Lower leg skin (tissue), 4 donors: ENCODE measurements around the gene CLIC4. TPM values are rescaled to one million over a fixed set of nuclear protein-coding genes. Genes with fewer than 3 reads are reported as not detected.
A peak's percentile ranks its signal among the peaks of the same experiment; 100 is the strongest.
"Not testable (repeated sequence)": the region's sequence is repeated elsewhere in the genome, so short reads cannot be mapped to it uniquely, and the experiment has no call there.

Experiments used
- DNase-seq, 2 donors: peaks; one replicate each; pipeline ENCODE4 v3.0.0-alpha.2; 2019; ENCODE audit warnings: low spot score in 2 of 2
- H3K4me3 ChIP-seq: fragments of 200-600 bp; sonication (generic); 2 replicates; pipeline ENCODE4 v1.5.1; 2017; ENCODE audit warnings: mild to moderate bottlenecking, low read depth; ENCODE audit not compliant: poor library complexity, severe bottlenecking
- POLR2A ChIP-seq, 2 donors: fragments of 450-650 bp; IDR thresholded peaks; one replicate each; pipeline ENCODE4 v1.6.1; 2016 to 2017; ENCODE audit warnings: antibody characterized with exemption in 2 of 2, mild to moderate bottlenecking in 1 of 2, moderate library complexity in 1 of 2
- WGBS, 2 donors: methylation state at CpG; one replicate each; pipeline ENCODE4 v1.1.5; 2018; 5-methylcytosine and 5-hydroxymethylcytosine counted together
- intact Hi-C: fragments of 100-400 bp; cut with DNase I; formaldehyde crosslinking; loops from one replicate; pipeline ENCODE4 v1.15.0; 2023; ENCODE audit warnings: low total_unique reads
- total RNA-seq, 4 donors: library from RNA; depleted of rRNA; stranded (reverse); fragments of >200 nt; gene quantifications; one replicate each; pipeline ENCODE4 v1.1.0, GENCODE V29; 2016
- TF ChIP-seq, protein P1 (sequence below), 3 donors: fragments of 450-650 bp; IDR thresholded peaks; one replicate each; pipeline ENCODE4 v1.5.1; 2016; ENCODE audit warnings: antibody characterized with exemption in 3 of 3, mild to moderate bottlenecking in 3 of 3, moderate library complexity in 2 of 3

Gene CLIC4
- total RNA-seq, 4 donors from 2014 or later, result 32.0 to 97.3 (median 60.7) TPM

DNA sequence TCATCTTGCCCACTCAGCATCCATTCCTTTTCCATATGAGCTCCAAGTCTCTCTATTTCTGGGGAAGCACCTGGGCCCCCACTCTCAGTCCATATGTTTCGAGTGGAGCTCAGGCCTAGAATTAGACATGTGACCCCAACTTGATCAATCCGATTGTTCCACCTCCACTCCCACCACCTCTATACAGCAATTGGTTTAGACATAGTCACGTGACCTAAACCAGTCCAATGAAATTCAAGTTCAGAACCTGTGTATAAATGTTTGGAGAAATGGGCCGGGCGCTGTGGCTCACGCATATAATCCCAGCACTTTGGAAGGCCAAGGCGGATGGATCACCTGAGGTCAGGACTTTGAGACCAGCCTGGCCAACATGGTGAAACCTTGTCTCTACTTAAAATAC lies 29.6 kb upstream of the CLIC4 start:
- TF ChIP-seq, protein P1, sequence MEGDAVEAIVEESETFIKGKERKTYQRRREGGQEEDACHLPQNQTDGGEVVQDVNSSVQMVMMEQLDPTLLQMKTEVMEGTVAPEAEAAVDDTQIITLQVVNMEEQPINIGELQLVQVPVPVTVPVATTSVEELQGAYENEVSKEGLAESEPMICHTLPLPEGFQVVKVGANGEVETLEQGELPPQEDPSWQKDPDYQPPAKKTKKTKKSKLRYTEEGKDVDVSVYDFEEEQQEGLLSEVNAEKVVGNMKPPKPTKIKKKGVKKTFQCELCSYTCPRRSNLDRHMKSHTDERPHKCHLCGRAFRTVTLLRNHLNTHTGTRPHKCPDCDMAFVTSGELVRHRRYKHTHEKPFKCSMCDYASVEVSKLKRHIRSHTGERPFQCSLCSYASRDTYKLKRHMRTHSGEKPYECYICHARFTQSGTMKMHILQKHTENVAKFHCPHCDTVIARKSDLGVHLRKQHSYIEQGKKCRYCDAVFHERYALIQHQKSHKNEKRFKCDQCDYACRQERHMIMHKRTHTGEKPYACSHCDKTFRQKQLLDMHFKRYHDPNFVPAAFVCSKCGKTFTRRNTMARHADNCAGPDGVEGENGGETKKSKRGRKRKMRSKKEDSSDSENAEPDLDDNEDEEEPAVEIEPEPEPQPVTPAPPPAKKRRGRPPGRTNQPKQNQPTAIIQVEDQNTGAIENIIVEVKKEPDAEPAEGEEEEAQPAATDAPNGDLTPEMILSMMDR (IDR thresholded peaks at IDR 0.05), result no peak
- no peak for TF ChIP-seq POLR2A (IDR thresholded peaks at IDR 0.05)
- no peak overlapping the region for H3K4me3 ChIP-seq
- intact Hi-C loops, result no loop called here
- WGBS, 2 donors, result 97% methylated on average over 7 of the region's 7 CpGs
- no peak for DNase-seq

GRCh38 chr1:24717887-24718650 lies 27.2 kb upstream of the CLIC4 start:
- no peak for DNase-seq
- intact Hi-C loops, result no loop called here
- 85 to 89% methylated on average over 8 of the region's 8 CpGs for WGBS, 2 donors
- no peak for TF ChIP-seq POLR2A (IDR thresholded peaks at IDR 0.05)
- TF ChIP-seq, protein P1 (IDR thresholded peaks at IDR 0.05), result no peak
- H3K4me3 ChIP-seq, result no peak overlapping the region

DNA sequence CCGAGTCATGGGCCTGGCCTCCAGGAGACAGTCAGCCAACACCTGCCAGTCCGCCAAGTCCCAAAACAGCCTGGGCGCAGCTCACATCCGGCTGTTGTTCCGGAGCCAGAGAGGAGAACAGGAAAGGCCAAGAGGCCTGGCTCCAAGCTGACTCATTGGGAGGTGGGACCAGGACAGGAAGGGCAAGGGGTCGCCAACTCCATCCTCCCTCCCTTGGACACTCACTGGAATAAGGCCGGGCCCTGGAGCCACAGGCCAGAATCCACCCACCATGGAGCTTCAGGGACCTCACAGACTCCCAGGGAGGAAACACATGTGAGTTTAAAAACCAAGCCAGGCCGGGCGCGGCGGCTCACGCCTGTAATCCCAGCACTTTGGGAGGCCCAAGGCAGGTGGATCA lies 25.1 kb upstream of the CLIC4 start:
- DNase-seq, result peak; percentile 66 to 94
- intact Hi-C loops, result no loop called here

DNA sequence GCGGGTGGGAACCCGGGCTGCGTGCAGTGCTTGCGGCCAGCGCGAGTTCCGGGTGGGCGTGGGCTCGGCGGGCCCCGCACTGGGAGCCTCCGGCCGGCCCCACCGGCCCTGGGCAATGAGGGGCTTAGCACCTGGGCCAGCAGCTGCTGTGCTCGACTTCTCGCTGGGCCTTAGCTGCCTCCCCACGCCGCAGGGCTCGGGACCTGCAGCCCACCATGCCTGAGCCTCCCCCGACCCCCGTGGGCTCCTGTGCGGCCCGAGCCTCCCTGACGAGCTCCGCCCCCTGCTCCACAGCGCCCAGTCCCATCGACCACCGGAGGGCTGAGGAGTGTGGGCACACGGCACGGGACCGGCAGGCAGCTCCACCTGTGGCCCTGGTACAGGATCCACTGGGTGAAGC lies 23.7 kb upstream of the CLIC4 start:
- no peak for DNase-seq
- H3K4me3 ChIP-seq, result no peak overlapping the region
- intact Hi-C loops, result no loop called here
- WGBS, 2 donors, result 93 to 99% methylated on average over 15 to 27 of the region's 31 CpGs
- TF ChIP-seq, protein P1 (IDR thresholded peaks at IDR 0.05), result no peak
- no peak for TF ChIP-seq POLR2A (IDR thresholded peaks at IDR 0.05)

More for the DNA sequence above, 25.1 kb upstream of the CLIC4 start:
- 43 to 58% methylated on average over 8 to 12 of the region's 12 CpGs for WGBS, 2 donors
- H3K4me3 ChIP-seq, result no peak overlapping the region
- TF ChIP-seq POLR2A (IDR thresholded peaks at IDR 0.05), result no peak
- TF ChIP-seq, protein P1 (IDR thresholded peaks at IDR 0.05), result no peak

DNA sequence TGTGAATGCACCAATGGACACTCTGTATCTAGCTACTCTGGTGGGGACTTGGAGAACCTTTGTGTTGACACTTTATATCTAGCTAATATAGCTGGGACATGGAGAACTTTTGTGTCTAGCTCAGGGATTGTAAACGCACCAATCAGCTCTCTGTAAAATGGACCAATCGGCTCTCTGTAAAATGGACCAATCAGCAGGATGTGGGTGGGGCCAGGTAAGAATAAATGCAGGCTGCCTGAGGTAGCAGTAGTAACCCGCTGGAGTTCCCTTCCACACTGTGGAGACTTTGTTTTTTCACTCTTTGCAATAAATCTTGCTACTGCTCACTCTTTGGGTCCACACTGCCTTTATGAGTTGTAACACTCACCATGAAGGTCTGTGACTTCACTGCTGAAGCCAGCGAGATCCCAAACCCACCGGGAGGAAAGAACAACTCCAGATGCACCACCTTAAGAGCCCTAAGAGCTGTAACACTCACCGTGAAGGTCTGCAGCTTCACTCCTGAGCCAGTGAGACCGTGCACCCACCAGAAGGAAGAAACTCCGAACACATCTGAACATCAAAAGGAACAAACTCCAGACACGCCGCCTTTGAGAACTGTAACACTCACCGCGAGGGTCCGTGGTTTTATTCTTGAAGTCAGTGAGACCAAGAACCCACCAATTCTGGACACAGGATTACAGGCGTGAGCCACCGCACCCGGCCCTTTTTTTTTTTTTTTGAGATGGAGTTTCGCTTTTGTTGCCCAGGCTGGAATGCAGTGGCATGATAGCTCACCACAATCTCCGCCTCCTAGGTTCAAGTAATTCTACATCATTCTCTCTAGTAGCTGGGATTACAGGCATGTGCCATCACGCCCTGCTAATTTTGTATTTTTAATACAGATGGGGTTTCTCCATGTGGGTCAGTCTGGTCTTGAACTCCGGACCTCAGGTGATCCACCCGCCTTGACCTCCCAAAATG lies 22.9 kb upstream of the CLIC4 start:
- WGBS, 2 donors, result 72 to 74% methylated on average over 21 of the region's 21 CpGs
- H3K4me3 ChIP-seq, intact Hi-C loops, DNase-seq: not testable (repeated sequence)
